ENCODE results near the gene NCK2.
A peak's percentile ranks its signal among the peaks of the same experiment; 100 is the strongest.

The NCK2 gene

GRCh38 chr2:105820151-105820550 lies 75.4 kb downstream of the NCK2 start:
- no peak for DNase-seq

GRCh38 chr2:105820691-105821090 lies 76.0 kb downstream of the NCK2 start:
- DNase-seq: no peak

- DNase-seq: peak in 1 of 3 experiments; percentile 22
These were observed 76.9 kb downstream of the NCK2 start for GRCh38 chr2:105821428-105822125.

DNA sequence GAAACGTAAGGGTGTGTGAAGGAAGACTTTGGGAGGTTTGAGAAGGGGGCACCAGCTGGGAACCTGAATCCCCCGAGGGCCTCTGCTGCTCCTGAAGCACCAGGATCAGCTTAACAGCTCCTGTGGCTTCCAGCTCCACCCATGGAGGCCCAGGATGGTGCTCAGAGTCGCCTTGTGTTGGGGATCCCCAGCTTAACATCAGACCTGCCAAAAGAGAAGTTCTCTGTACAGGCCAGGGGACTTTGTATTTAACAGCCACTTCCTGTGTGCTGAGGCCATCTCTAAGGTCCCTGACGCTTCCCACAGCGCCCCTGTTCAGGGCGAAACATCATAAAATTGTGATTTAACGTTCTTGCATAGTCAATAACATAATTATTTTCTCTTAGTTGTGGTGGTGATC lies 77.5 kb downstream of the NCK2 start:
- DNase-seq: no peak

- DNase-seq: no peak
These were observed 79.7 kb downstream of the NCK2 start for GRCh38 chr2:105824446-105824845.

DNA sequence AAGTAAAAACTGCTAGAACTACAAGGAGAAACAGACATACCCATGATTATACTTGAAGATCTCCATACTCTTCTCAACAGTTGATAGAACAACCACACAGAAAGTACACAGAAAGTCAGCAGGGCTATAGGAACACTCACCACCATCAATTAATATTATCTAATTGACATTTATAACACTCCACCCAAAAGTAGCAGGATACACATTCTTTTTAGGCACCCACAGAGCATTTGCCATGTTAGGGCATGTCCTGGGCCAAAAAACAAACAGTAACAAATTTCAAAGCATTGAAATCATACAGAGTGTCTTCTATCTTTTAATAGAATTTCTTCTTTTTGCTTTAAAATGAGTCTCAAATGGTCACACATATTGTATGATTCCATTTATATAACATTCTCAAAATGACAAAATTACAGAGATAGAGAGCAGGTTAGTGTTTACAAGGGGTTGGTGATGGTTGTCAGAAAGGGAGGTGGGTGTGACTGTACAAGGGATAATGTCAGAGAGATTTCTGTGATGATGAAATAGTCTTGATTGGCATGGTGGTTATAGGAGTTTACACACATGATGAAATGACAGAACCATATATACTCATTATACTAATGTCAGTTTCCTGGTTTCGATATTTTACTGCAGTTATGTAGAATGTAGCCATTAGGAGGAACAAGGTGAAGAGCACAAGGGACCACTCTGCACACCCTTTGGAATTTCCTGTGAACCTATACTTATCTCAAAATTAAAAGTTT lies 82.8 kb downstream of the NCK2 start:
- no peak for DNase-seq

DNA sequence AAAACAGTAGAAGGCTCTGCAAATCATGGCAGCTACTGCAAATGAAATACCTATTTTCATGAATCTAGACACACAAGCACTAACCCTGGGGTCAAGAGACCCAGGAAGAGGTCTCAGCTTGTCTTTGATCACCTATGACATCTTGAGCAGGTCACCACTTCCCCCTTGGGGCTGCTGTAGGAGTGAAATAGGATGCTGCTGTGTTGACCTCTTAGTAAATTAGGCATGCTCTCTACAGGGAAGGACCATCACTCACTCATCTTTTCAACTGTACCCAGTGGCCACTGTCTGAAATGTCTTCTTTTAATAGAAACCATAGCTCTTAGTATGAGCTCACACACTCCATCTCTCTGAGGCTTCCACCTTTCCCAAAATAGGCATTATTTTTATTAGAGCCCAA lies 83.8 kb downstream of the NCK2 start:
- DNase-seq: no peak

DNA sequence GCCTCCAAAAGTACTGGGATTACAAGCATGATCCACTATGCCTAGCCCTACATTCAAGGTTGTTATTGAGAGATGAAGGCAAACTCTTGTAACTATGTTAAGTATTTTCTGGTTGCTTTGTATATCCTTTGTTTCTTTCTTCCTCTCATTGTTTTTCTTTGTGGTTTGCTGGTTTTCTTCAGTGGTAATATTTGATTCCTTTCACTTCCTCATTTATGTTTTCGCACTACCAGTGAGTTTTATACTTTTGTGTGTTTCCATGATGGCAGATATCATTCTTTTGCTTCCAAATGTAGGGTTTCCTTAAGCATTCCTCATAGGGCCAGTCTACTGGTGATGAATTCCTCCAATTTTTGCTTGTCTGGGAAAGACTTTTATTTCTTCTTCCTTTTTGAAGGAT lies 90.2 kb downstream of the NCK2 start:
- no peak for DNase-seq

DNA sequence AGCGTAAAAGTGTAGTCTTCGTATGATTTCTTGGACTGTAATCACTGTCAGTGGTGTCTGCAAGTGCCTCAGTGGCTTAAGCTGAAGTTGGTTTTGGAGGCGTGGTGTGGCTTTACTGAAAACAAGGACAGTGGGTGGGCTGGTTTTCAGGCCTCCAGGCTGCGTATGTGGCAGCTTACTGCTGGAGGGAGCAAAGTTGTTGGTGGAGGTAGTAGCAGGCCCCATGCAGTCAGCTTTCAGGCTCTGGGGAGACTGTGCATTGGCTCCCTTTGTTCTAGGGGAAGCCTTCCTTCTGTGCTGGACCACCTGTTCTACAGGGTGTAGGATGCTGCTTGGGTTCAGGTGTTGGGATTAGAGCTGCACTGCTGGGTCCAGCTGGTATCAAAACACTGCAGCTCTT lies 91.6 kb downstream of the NCK2 start:
- DNase-seq: no peak

DNA sequence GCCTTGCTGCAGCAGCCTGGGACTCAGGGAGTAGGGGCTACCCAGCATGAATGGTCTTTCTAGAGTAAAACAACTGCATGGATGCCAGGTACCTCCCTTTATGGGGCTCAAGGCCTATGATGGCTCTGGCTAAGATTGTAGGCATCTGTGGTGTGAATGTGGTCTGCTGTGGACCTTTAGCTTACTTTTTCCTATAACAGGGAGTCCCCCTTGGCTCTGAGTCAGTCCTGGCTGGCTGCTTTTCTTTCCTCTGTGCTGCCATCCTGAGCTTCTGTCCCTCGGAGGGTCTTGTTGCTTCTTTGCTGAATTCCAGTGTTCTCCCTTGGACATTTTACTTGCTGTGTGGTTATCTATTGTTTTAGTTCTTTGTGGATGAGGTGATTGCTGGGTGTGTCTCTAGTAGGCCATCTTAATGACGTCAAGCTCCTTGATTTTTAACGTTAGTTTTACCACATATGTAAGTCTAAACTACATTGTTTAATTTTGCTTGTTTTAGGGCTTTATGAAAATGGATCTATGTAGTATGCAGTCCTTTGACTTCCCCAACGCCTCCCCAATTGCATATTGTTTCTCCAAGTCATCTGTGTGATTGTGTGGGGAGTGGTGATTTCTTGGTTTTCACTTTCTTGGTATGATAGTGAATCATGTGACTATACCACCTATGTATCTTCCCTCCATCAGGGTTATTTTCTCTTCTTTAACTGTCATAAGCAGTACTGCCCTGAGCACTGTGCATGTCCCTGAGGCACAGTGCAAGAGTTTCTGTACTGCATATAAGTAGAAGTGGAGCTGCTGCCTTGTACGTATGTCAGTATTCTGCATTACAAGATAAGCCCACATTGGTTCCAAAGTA lies 92.4 kb downstream of the NCK2 start:
- DNase-seq: no peak

GRCh38 chr2:105839793-105840192 lies 95.1 kb downstream of the NCK2 start:
- no peak for DNase-seq

- no peak for DNase-seq
These were observed 96.2 kb downstream of the NCK2 start for GRCh38 chr2:105840933-105841332.

DNA sequence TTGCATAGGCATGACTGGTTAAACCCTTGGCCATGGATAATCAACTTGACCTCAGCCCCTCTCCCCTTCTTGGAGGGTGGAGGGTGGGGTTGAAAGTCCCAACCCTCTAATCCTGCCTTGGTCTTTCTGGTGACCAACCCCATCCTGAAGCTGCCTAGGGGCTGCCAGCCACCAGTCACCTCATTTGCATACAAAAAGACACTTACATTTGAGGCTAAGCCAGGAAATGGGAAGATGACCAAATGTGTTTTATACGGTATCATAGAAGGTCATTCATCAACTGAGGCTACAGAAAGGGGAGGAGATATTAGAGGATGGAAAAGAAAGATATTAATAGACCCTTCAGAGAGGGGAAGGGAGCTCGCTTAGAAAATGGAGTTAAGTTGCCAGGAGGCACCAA lies 96.8 kb downstream of the NCK2 start:
- no peak for DNase-seq

DNA sequence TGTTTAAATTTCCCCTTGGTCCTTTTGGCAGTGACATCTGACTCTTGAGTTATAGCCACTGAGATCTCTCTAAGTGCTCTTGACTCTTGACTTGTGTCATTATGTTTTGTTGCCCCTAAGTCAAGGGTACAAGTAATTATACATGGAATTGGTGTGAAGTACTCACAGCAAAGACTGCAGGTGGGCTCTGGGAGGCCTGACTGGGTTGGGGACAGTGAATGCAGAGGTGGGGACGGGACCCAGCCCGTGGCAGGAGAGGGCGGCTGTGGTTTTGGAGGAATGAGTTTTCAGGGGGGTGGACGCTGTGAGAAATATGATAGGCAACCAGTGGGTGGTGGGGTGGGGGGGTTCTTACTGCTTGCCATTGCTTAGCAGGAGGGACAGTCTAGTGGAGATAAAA lies 97.8 kb downstream of the NCK2 start:
- DNase-seq: peak; percentile 8 to 85 (median 39)

GRCh38 chr2:105843476-105844374 lies 99.0 kb downstream of the NCK2 start:
- DNase-seq: no peak

- DNase-seq: no peak
These were observed 101.3 kb downstream of the NCK2 start for GRCh38 chr2:105845976-105846375.

GRCh38 chr2:105847056-105847455 lies 102.3 kb downstream of the NCK2 start:
- DNase-seq: no peak

DNA sequence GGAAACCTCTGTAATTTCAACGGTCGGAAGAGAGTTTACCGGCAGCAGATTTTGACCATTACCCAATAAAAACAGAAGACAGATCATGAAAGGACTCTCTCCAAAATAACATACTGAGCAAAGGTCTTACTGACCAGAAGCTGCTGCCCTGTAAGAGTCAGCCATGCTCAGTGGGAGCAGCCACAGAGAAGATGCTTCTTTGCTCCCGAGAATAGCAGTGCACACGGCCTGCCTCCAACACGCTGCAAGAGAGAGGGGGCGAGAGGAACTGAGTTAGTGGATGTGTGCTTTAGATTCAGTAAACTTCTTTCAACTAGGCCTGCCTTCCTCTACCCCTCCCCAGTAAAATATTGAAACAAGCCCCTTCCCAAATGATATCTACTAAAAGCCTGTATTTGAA lies 103.7 kb downstream of the NCK2 start:
- no peak for DNase-seq

GRCh38 chr2:105849431-105850179 lies 104.9 kb downstream of the NCK2 start:
- peak in 2 of 3 experiments; percentile 43 to 80 for DNase-seq

DNA sequence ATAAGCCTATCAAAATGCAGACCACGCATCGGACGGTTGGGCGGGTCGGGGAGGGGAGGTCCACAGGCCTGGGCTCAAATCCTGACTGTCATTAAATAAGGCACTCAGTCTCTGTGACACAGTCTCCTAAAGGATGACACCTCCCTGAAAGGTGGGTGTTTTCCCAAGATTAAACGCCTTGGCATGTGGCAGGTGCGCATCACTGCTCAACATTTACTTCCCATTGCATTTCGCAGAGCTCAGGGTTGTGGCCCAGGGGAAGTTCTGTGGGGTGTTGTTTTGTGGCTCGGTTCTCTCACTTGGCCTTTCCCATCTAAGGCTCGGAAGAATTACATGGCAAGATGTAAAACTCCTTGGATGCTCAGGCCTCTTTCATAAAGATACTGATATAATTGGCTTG lies 107.4 kb downstream of the NCK2 start:
- DNase-seq: no peak

DNA sequence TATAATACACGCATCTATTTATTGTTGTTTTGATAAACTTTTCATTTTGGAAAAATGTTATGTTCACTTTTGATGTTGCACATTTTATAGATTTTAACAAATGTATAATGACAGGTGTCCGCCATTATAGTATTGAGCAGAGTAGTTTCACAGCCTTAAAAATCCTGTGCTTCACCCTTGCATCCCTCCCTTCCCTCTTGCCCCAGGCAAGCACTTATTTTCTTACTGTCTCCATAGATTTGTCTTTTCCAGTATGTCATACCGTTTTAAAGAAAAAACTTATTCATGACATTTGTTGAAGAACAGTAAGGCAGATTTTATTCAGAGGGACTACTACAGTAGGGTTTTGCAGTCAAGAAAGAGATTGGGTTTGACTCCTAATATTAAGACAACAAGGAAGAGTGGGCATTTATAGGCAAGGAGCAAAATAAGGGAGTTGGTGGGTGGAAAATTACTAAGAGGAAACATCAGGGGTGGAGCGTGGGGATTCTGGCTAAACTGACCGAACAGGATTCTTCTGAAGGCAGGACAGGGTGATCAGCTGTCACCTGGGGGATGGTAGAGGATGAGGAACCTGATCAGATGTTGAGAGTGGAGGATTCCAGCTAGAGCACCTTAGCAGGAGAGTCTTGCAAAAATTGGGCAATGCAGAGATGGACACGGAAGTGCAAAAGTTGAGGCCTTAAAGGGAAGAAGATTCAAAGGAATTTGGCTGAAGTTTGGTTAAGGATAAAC lies 108.8 kb downstream of the NCK2 start:
- no peak for DNase-seq
